OCI-LY7 (cell line): Measurements from ENCODE around the gene GTPBP4. TPM values are rescaled to one million over a fixed set of nuclear protein-coding genes. Genes with fewer than 3 reads are reported as not detected.

Experiments
- BruUV-seq: library from RNA; stranded (reverse); fragments of 400-500 nt; replicated peaks from 2 replicates; lab custom pipeline; 2021; lab: Mats Ljungman, UMichigan
- CTCF ChIA-PET: fragments of 300-600 bp; sonication (Branson Sonifier 250); formaldehyde crosslinking; loops from one replicate; lab custom pipeline; 2022; ENCODE audit warnings: antibody characterized with exemption; ENCODE audit not compliant: unreplicated experiment; lab: Charles Lee
- POLR2A ChIA-PET: fragments of 300-600 bp; sonication (Branson Sonifier 250); formaldehyde crosslinking; loops from one replicate; lab custom pipeline; 2022; ENCODE audit warnings: antibody characterized with exemption; lab: Charles Lee
- DNase-seq: peaks from one replicate; pipeline ENCODE4 v3.0.0-alpha.2; 2015; ENCODE audit warnings: low spot score
- H2AFZ ChIP-seq: fragments of 200-600 bp; sonication (generic), shearing (Covaris generic); 2 replicates; pipeline ENCODE4 v1.6.1; 2014; ENCODE audit warnings: mild to moderate bottlenecking, antibody characterized with exemption, low read length, moderate library complexity
- H3K27ac ChIP-seq: fragments of 200-600 bp; sonication (generic); 2 replicates; pipeline ENCODE4 v1.5.1; 2014; ENCODE audit warnings: mixed run types, low read depth, mild to moderate bottlenecking, moderate library complexity, low read length, inconsistent platforms; ENCODE audit not compliant: poor library complexity, severe bottlenecking
- H3K36me3 ChIP-seq: fragments of 200-600 bp; sonication (generic); 2 replicates; pipeline ENCODE4 v1.6.1; 2014; ENCODE audit warnings: mild to moderate bottlenecking, antibody characterized with exemption, low read length, moderate library complexity, mixed read lengths; ENCODE audit not compliant: insufficient read depth
- H3K4me1 ChIP-seq: fragments of 200-600 bp; sonication (generic); 2 replicates; pipeline ENCODE4 v1.5.1; 2014; ENCODE audit warnings: mild to moderate bottlenecking, low read length; ENCODE audit not compliant: insufficient read depth, poor library complexity, severe bottlenecking
- H3K4me2 ChIP-seq: fragments of 200-600 bp; sonication (generic); 2 replicates; pipeline ENCODE4 v1.6.1; 2014; ENCODE audit warnings: mild to moderate bottlenecking, low read length
- H3K4me3 ChIP-seq: fragments of 200-600 bp; sonication (generic); 2 replicates; pipeline ENCODE4 v1.5.1; 2014; ENCODE audit warnings: mild to moderate bottlenecking, low read depth, low read length; ENCODE audit not compliant: poor library complexity, severe bottlenecking
- H3K79me2 ChIP-seq: fragments of 200-600 bp; sonication (generic); 2 replicates; pipeline ENCODE4 v1.6.1; 2016; ENCODE audit warnings: low read depth, mild to moderate bottlenecking, low read length, moderate library complexity, mixed read lengths; ENCODE audit not compliant: insufficient read depth
- H3K9me2 ChIP-seq: fragments of 200-600 bp; sonication (generic); 2 replicates; pipeline ENCODE4 v1.6.1; 2016; ENCODE audit warnings: mild to moderate bottlenecking, low read length, mixed read lengths; ENCODE audit not compliant: insufficient read depth
- H3K9me3 ChIP-seq: fragments of 200-600 bp; sonication (generic); 2 replicates; pipeline ENCODE4 v1.6.1; 2014; ENCODE audit warnings: mild to moderate bottlenecking, mixed run types, low read length, mixed read lengths
- H4K20me1 ChIP-seq: fragments of 200-600 bp; sonication (generic); 2 replicates; pipeline ENCODE4 v1.6.1; 2014; ENCODE audit warnings: mild to moderate bottlenecking, antibody characterized with exemption, low read length, moderate library complexity, mixed read lengths; ENCODE audit not compliant: insufficient read depth
- CTCF ChIP-seq: fragments of 200-600 bp; sonication (generic); conservative IDR thresholded peaks from 2 replicates; pipeline ENCODE4 v1.5.1; 2014; ENCODE audit warnings: mild to moderate bottlenecking, antibody characterized with exemption, low read length, moderate library complexity, mixed read lengths
- EZH2phosphoT487 ChIP-seq: fragments of 200-600 bp; sonication (generic); IDR thresholded peaks from 2 replicates; pipeline ENCODE4 v1.6.1; 2018; ENCODE audit warnings: low read depth, borderline replicate concordance, mild to moderate bottlenecking, mixed run types, antibody characterized with exemption, low read length, moderate library complexity, mixed read lengths
- intact Hi-C: fragments of 100-400 bp; cut with micrococcal nuclease; formaldehyde crosslinking; loops from one replicate; pipeline ENCODE4 v1.10.0; 2022; ENCODE audit not compliant: unreplicated experiment
- total RNA-seq, 2 experiments: library from RNA; depleted of rRNA in 1 of 2; stranded (reverse); fragments of >200 nt in 1 of 2; shearing (Covaris generic) in 1 of 2; gene quantifications; 2 replicates each; pipeline ENCODE4 v1.2.3, GENCODE V29; 2014 to 2022

GTPBP4 gene
- total RNA-seq, 2 experiments from 2014 or later: 61.0 to 108 TPM

DNA sequence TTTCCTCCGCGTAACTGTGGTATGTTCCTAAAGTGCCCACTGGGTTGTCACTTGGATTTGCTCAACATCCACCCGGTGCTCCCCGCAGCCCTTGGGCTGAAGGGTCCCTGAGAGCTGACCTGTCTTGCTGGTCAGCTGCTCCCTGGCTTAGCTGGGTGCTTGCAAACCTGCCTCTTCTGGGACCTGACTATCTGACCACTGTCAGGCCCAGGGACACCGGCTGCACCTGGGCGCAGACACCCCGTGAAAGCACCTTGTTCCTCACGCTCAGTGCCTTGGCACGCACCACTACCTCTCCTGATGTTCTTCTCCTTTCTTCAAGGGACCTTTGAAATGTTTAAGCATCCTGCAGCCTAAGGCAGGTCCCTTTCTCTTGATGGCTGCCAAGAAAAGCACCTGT is 30.1 kb upstream of the GTPBP4 start:
- POLR2A ChIA-PET: interaction anchor here (0.6 kb wide), 1 partner anchor 84 kb away, joined by 3 read pairs; no protein-coding TSS in a partner anchor

GRCh38 chr10:958856-959255 is 29.4 kb upstream of the GTPBP4 start:
- POLR2A ChIA-PET: no interaction called here

More for the DNA sequence above, 30.1 kb upstream of the GTPBP4 start:
- no peaks in the 10 kb centered on the region for H3K9me3 ChIP-seq
- H3K36me3 ChIP-seq: no peaks in the 10 kb centered on the region
- no peak overlapping the region for H2AFZ ChIP-seq
- intact Hi-C loops: no loop called here
- DNase-seq: no peak
- H3K79me2 ChIP-seq: no peaks in the 10 kb centered on the region
- no peak overlapping the region for H3K4me2 ChIP-seq
- CTCF ChIA-PET: interaction anchor here (0.7 kb wide), 1 partner anchor 55 kb away, joined by 4 read pairs; no protein-coding TSS in a partner anchor
- BruUV-seq: no TSS peak
- TF ChIP-seq CTCF: no peak
- no peak for TF ChIP-seq EZH2phosphoT487
- H3K27ac ChIP-seq: no peak overlapping the region
- no peak overlapping the region for H3K4me3 ChIP-seq
- H3K9me2 ChIP-seq: no peaks in the 10 kb centered on the region
- H3K4me1 ChIP-seq: no peaks in the 10 kb centered on the region
- H4K20me1 ChIP-seq: no peaks in the 10 kb centered on the region

More at GRCh38 chr10:958856-959255, 29.4 kb upstream of the GTPBP4 start:
- intact Hi-C loops: no loop called here
- Histone ChIP-seq H3K79me2 (no peaks in the 10 kb centered on the region), H3K9me2 (no peaks in the 10 kb centered on the region), H2AFZ (no peak overlapping the region), H3K4me2 (no peak overlapping the region), H3K4me3 (no peak overlapping the region), H4K20me1 (no peaks in the 10 kb centered on the region), H3K36me3 (no peaks in the 10 kb centered on the region), H3K27ac (no peak overlapping the region), H3K9me3 (no peaks in the 10 kb centered on the region), H3K4me1 (no peaks in the 10 kb centered on the region)
- TF ChIP-seq CTCF (no peak), EZH2phosphoT487 (no peak)
- CTCF ChIA-PET: no interaction called here
- DNase-seq: no peak
- BruUV-seq: no TSS peak
